GM13977 (cell line): Measurements from ENCODE around the gene DNAH9.

ENCODE experiments used
- DNase-seq: peaks from one replicate; pipeline ENCODE4 v3.0.0; 2012; ENCODE audit warnings: low spot score
- CTCF ChIP-seq: IDR thresholded peaks from 2 replicates; pipeline ENCODE4 v1.5.1; 2012; ENCODE audit warnings: mild to moderate bottlenecking, control low read depth; ENCODE audit not compliant: insufficient read depth; ENCODE audit errors: extremely low read depth, missing control alignments
- in situ Hi-C: fragments of 300-500 bp; cut with MboI; formaldehyde crosslinking; loops from one replicate; pipeline ENCODE4 v1.12.0; 2022; ENCODE audit warnings: low sequenced_read_pairs, low pct_unique_long_range_greater_than_20kb, mixed read lengths, inconsistent platforms; ENCODE audit not compliant: unreplicated experiment

The DNAH9 gene

GRCh38 chr17:11869680-11870394, 271.6 kb downstream of the DNAH9 start:
- in situ Hi-C loops, result no loop called here
- TF ChIP-seq CTCF, result no peak
- DNase-seq, result no peak

- DNase-seq, result no peak
- in situ Hi-C loops, result no loop called here
These were observed 273.5 kb downstream of the DNAH9 start for GRCh38 chr17:11871773-11872172.

GRCh38 chr17:11874756-11875155, 276.5 kb downstream of the DNAH9 start:
- DNase-seq, result no peak
- in situ Hi-C loops, result no loop called here
- TF ChIP-seq CTCF, result no peak

More at GRCh38 chr17:11871773-11872172, 273.5 kb downstream of the DNAH9 start:
- TF ChIP-seq CTCF, result no peak

- in situ Hi-C loops, result no loop called here
- TF ChIP-seq CTCF, result no peak
- DNase-seq, result no peak
These were observed 282.4 kb downstream of the DNAH9 start for GRCh38 chr17:11880714-11881113.

GRCh38 chr17:11882716-11883115, 284.4 kb downstream of the DNAH9 start:
- DNase-seq, result no peak
- in situ Hi-C loops, result no loop called here
- TF ChIP-seq CTCF, result no peak

- no peak for DNase-seq
- in situ Hi-C loops, result no loop called here
- TF ChIP-seq CTCF, result no peak
These were observed 286.8 kb downstream of the DNAH9 start for GRCh38 chr17:11885051-11885450.
